Stomach smooth muscle (tissue), 2 donors: ENCODE results near the gene PTPRN2.

Source experiments
- H3K27ac ChIP-seq: one replicate; pipeline ENCODE4 v1.7.0; 2013; ENCODE audit warnings: mild to moderate bottlenecking, low read length, inconsistent platforms
- H3K27me3 ChIP-seq, 2 donors: one replicate each; pipeline ENCODE4 v1.7.0; 2013; ENCODE audit warnings: low read length in 2 of 2; ENCODE audit not compliant: insufficient read depth in 2 of 2, control insufficient read depth in 1 of 2
- H3K36me3 ChIP-seq, 2 donors: one replicate each; pipeline ENCODE4 v1.7.0; 2013; ENCODE audit warnings: low read length in 2 of 2; ENCODE audit not compliant: control insufficient read depth in 2 of 2, insufficient read depth in 2 of 2
- H3K4me1 ChIP-seq: one replicate; pipeline ENCODE4 v1.7.0; 2013; ENCODE audit warnings: low read length; ENCODE audit not compliant: control insufficient read depth, insufficient read depth
- H3K4me3 ChIP-seq, 2 donors: one replicate each; pipeline ENCODE4 v1.7.0; 2013; ENCODE audit warnings: low read length in 2 of 2
- H3K9ac ChIP-seq, 2 donors: one replicate each; pipeline ENCODE4 v1.7.0; 2013; ENCODE audit warnings: low read length in 2 of 2, mild to moderate bottlenecking in 1 of 2
- H3K9me3 ChIP-seq, 2 donors: one replicate each; pipeline ENCODE4 v1.7.0; 2013; ENCODE audit warnings: low read length in 2 of 2; ENCODE audit not compliant: control insufficient read depth in 2 of 2
- donor health status: healthy.
- donor health status: Pancreatic carcinoma.

The PTPRN2 gene

DNA sequence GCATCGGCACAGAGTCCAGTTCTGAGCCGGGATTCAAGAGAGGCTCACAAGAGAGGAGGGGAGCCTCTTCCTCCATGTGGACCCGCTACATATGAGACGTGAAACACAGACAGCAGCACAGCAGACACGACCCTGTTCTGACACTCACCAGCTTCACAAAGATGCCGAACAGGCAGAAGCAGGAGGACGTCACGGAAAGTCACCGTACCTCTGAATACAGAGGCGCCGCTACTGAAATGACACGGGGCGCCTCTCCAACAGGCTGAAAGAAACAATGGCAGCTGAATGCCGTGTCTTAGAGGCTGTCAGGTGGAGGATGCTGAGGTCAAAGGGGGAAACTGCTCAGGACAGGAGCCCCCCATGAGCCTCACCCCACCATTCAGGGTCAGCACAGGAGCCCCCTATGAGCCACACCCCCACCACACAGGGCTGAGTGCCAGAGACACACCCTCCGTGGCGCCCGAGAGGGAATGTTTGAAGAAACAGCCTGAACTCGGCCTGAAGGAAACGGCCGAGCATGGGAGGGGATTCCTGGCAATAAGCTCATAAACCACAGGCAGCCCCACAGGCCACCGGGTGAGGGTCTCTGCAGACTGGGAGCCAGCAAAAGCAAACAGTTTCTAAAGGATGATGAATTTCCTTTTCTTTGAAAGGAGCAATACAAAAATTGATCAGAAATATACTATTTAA, 510.3 kb downstream of the PTPRN2 start:
- H3K36me3 ChIP-seq: no peaks in the 10 kb centered on the region
- no peak overlapping the region for H3K9ac ChIP-seq
- H3K9me3 ChIP-seq: no peaks in the 10 kb centered on the region
- peaks cover 0 to 4% of the 10 kb centered on the region in 2 donors for H3K27me3 ChIP-seq
- no peak overlapping the region for H3K27ac ChIP-seq
- H3K4me1 ChIP-seq: no peaks in the 10 kb centered on the region
- H3K4me3 ChIP-seq: no peak overlapping the region

DNA sequence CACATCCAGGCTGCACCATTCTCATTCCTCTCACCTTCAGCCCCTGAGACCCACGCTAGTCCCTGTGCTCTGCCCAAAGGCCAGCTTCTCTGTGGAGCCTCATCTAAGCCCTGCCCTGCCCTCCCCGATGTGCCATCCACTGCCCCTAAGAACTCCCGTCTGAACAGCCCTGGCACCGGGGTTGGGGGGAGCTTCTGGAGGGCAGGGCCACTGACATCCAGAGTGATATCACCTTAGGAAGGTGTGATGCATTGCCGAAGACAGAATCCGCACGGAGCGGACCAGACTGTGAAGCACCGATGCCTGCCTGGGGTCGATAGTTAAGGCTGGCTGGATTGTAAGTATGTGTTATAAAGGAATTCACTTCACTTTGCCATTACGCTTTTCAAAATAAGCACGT, 511.0 kb downstream of the PTPRN2 start:
- Histone ChIP-seq H3K4me3 (no peak overlapping the region), H3K36me3 (no peaks in the 10 kb centered on the region), H3K4me1 (no peaks in the 10 kb centered on the region), H3K9me3 (no peaks in the 10 kb centered on the region), H3K27ac (no peak overlapping the region), H3K9ac (no peak overlapping the region), H3K27me3 (peaks cover 0 to 2% of the 10 kb centered on the region in 2 donors)

DNA sequence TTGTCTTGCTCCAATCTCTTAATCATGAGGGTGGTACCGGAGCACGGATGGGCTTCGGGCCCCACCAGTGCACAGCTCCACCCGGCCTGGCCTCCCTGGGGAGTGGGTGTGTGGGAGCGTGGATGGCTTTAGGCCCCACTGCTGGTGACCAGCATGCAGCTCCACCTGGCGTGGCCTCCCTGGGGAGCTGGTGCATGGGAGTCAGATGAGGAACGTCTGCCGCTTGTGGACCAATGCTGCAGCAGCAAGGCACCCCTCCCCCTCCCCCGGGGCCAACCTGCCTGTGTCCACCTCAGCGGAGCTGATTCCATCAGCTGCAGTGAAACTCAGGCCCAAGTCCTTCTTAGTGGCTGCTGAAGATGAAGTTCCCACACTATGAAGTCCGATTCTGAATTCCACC, 511.4 kb downstream of the PTPRN2 start:
- peaks cover 0 to 2% of the 10 kb centered on the region in 2 donors for H3K27me3 ChIP-seq
- no peak overlapping the region for H3K9ac ChIP-seq
- no peak overlapping the region for H3K4me3 ChIP-seq
- H3K4me1 ChIP-seq: no peaks in the 10 kb centered on the region
- H3K36me3 ChIP-seq: no peaks in the 10 kb centered on the region
- no peak overlapping the region for H3K27ac ChIP-seq
- H3K9me3 ChIP-seq: no peaks in the 10 kb centered on the region

GRCh38 chr7:158075633-158076001, 512.0 kb downstream of the PTPRN2 start:
- no peak overlapping the region for H3K27ac ChIP-seq

GRCh38 chr7:158074896-158075632, 512.6 kb downstream of the PTPRN2 start:
- peaks cover 0 to 2% of the 10 kb centered on the region in 2 donors for H3K27me3 ChIP-seq
- H3K36me3 ChIP-seq: no peaks in the 10 kb centered on the region
- no peak overlapping the region for H3K4me3 ChIP-seq
- H3K4me1 ChIP-seq: no peaks in the 10 kb centered on the region
- H3K9ac ChIP-seq: no peak overlapping the region
- H3K9me3 ChIP-seq: no peaks in the 10 kb centered on the region
- H3K27ac ChIP-seq: no peak overlapping the region

More at GRCh38 chr7:158075633-158076001, 512.0 kb downstream of the PTPRN2 start:
- Histone ChIP-seq H3K27me3 (peaks cover 0 to 2% of the 10 kb centered on the region in 2 donors), H3K9me3 (no peaks in the 10 kb centered on the region), H3K4me3 (no peak overlapping the region), H3K36me3 (no peaks in the 10 kb centered on the region), H3K4me1 (no peaks in the 10 kb centered on the region), H3K9ac (no peak overlapping the region)

DNA sequence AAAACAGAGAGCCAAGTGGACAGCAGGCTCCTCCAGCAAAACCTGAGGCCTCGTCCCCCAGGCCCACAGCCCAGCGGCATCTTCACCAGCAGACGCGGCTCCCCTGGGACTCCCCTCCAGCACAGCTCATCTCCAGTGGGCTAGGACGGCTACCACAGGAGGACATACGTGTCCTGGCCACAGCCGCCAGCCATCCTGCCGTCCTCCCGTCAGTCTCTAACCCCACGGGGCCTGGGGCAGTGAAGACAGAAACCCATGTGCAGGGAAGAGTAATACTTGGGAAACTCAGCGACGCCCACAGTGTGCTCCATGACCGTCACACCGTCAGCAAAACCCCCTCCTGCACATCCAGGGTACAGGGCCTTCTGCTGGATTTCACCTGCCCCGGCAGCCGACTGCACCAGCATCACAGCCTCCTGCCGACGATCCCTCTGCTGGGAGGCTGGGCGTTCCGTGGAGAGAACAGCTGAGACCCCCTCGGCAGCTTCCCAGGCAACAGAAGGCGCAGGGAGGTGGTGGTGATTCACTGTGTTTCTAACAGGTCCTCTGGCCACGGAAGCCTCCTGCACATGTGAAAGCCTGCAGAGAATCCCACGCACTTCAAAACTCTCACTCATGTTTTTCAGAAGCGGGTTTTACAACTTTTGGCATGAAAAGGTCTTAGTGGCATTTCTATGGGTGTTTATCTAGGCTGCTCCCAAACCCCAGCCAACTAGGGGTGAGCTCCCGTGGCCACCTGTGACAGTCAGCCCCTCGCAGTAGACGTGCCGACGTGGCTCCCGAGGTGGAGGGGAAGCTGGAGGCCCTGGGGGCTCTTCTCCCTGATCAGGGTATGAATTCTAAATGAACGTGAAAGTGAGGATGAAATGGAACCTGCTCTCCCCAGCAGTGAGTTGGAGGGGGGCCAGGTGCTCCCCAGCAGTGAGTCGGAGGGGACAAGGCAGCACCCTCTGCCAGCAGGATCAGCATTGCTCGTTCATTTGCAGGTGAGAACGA, 513.5 kb downstream of the PTPRN2 start:
- Histone ChIP-seq H3K36me3 (no peaks in the 10 kb centered on the region), H3K9ac (no peak overlapping the region), H3K27ac (no peak overlapping the region), H3K4me3 (no peak overlapping the region), H3K4me1 (no peaks in the 10 kb centered on the region), H3K27me3 (peaks cover 0 to 2% of the 10 kb centered on the region in 2 donors), H3K9me3 (no peaks in the 10 kb centered on the region)

DNA sequence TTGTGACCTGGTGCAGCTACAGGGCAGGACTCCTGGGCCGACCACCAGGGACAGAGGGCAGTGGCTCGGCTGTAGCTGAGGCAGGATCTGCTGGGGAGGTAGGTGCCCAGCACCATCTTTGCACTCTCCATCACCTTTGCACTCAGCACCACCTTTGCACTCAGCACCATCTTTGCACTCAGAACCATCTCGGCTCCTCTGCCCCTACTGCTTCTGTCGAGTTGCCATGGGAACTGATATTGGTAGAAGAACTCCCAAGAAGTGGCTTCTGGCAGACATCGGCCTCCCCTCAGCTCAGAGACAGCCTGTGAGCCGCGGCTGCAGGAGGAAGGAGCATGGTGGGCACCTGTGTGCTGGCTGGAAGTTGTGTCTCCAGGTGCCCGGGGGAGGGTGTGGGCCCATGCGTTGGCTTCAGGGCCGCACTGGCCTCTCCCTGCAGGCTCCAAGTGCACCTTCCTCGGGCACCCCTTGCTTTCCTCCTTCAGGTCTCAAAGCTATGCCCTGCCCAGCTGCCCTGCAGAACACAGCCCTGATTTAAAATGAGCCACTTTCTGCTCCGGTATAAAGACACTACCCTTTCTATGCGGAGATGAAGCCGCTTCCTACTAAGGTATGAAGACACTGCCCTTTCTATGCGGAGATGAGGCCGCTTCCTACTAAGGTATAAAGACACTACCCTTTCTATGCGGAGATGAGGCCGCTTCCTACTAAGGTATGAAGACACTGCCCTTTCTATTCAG, 514.5 kb downstream of the PTPRN2 start:
- H3K4me1 ChIP-seq: no peaks in the 10 kb centered on the region
- no peaks in the 10 kb centered on the region for H3K9me3 ChIP-seq
- H3K27ac ChIP-seq: no peak overlapping the region
- peaks cover 0 to 2% of the 10 kb centered on the region in 2 donors for H3K27me3 ChIP-seq
- no peaks in the 10 kb centered on the region for H3K36me3 ChIP-seq
- no peak overlapping the region for H3K4me3 ChIP-seq
- H3K9ac ChIP-seq: no peak overlapping the region

DNA sequence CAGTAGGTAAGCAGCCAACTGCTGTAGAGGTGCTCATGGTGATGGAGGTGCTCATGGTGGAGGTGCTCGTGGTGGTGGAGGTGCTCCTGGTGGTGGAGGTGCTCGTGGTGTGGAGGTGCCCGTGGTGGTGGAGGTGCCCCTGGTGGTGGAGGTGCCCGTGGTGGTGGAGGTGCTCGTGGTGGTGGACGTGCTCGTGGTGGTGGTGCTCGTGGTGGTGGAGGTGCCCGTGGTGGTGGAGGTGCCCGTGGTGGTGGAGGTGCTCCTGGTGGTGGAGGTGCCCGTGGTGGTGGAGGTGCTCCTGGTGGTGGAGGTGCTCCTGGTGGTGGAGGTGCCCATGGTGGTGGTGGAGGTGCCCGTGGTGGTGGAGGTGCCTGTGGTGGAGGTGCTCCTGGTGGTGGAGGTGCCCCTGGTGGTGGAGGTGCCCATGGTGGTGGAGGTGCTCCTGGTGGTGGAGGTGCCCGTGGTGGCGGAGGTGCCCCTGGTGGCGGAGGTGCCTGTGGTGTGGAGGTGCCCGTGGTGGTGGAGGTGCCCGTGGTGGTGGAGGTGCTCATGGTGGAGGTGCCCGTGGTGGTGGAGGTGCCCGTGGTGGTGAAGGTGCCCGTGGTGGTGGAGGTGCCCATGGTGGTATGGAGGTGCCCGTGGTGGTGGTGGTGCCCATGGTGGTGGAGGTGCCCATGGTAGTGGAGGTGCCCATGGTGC, 517.3 kb downstream of the PTPRN2 start:
- H3K27me3 ChIP-seq: peaks cover 0 to 2% of the 10 kb centered on the region in 2 donors
- no peaks in the 10 kb centered on the region for H3K9me3 ChIP-seq
- H3K4me3 ChIP-seq: no peak overlapping the region
- H3K27ac ChIP-seq: no peak overlapping the region
- H3K4me1 ChIP-seq: no peaks in the 10 kb centered on the region
- H3K9ac ChIP-seq: no peak overlapping the region
- no peaks in the 10 kb centered on the region for H3K36me3 ChIP-seq

- H3K36me3 ChIP-seq: no peaks in the 10 kb centered on the region
- no peaks in the 10 kb centered on the region for H3K4me1 ChIP-seq
- no peaks in the 10 kb centered on the region for H3K9me3 ChIP-seq
- no peak overlapping the region for H3K9ac ChIP-seq
- H3K4me3 ChIP-seq: no peak overlapping the region
- peaks cover 0 to under 1% of the 10 kb centered on the region in 2 donors for H3K27me3 ChIP-seq
- H3K27ac ChIP-seq: no peak overlapping the region
These were observed 518.8 kb downstream of the PTPRN2 start for GRCh38 chr7:158068853-158069252.
